ENCODE results near the gene PIMREG. TPM values are rescaled to one million over a fixed set of nuclear protein-coding genes. Genes with fewer than 3 reads are reported as not detected.

Gene PIMREG
- total and polyA plus RNA-seq, 4 donors = 0.35 to 3.0 (median 0.71) TPM

GRCh38 chr17:6456321-6456720, 12.1 kb downstream of the PIMREG start:
- no peak for ATAC-seq (ENCODE audit: insufficient read depth, low FRiP score)

GRCh38 chr17:6456914-6457687, 12.8 kb downstream of the PIMREG start:
- no peak overlapping the region for H3K27ac ChIP-seq (ENCODE audit: low read depth in 1 of 2, low read length in 1 of 2)
- H3K4me3 ChIP-seq = no peak overlapping the region
- TF ChIP-seq CTCF (IDR thresholded peaks at IDR 0.05; ENCODE audit: control extremely low read depth, extremely low read depth) = no peak
- no peak overlapping the region for H3K9ac ChIP-seq (ENCODE audit: insufficient read depth in 1 of 2, low read length in 2 of 2)
- no peaks in the 10 kb centered on the region for H3K9me3 ChIP-seq (ENCODE audit: control insufficient read depth in 4 of 4, insufficient read depth in 3 of 4, low read length in 3 of 4)
- H3K4me1 ChIP-seq (ENCODE audit: control insufficient read depth in 5 of 5, insufficient read depth in 5 of 5, low read length in 5 of 5) = no peaks in the 10 kb centered on the region
- peaks cover 0 to 8% (median 0%) of the 10 kb centered on the region in 4 donors for H3K36me3 ChIP-seq (ENCODE audit: control insufficient read depth in 4 of 4, insufficient read depth in 4 of 4, low read length in 4 of 4)
- ATAC-seq (ENCODE audit: insufficient read depth, low FRiP score) = no peak
- H3K27me3 ChIP-seq (ENCODE audit: control insufficient read depth in 3 of 3, insufficient read depth in 3 of 3, low read length in 2 of 3) = no peaks in the 10 kb centered on the region
- WGBS, 2 donors = 84 to 86% methylated on average over 14 of the region's 14 CpGs
- DNase-seq = no peak

More at GRCh38 chr17:6456321-6456720, 12.1 kb downstream of the PIMREG start:
- no peaks in the 10 kb centered on the region for H3K4me1 ChIP-seq (ENCODE audit: control insufficient read depth in 5 of 5, insufficient read depth in 5 of 5, low read length in 5 of 5)
- peaks cover 0 to 6% (median 0%) of the 10 kb centered on the region in 4 donors for H3K36me3 ChIP-seq (ENCODE audit: control insufficient read depth in 4 of 4, insufficient read depth in 4 of 4, low read length in 4 of 4)
- H3K9me3 ChIP-seq (ENCODE audit: control insufficient read depth in 4 of 4, insufficient read depth in 3 of 4, low read length in 3 of 4) = no peaks in the 10 kb centered on the region
- H3K9ac ChIP-seq (ENCODE audit: insufficient read depth in 1 of 2, low read length in 2 of 2) = no peak overlapping the region
- no peak for DNase-seq
- WGBS, 2 donors = 89 to 92% methylated on average over 9 of the region's 9 CpGs
- H3K27me3 ChIP-seq (ENCODE audit: control insufficient read depth in 3 of 3, insufficient read depth in 3 of 3, low read length in 2 of 3) = no peaks in the 10 kb centered on the region
- no peak overlapping the region for H3K4me3 ChIP-seq
- TF ChIP-seq CTCF (IDR thresholded peaks at IDR 0.05; ENCODE audit: control extremely low read depth, extremely low read depth) = no peak
- H3K27ac ChIP-seq (ENCODE audit: low read depth in 1 of 2, low read length in 1 of 2) = no peak overlapping the region

GRCh38 chr17:6457688-6458459, 13.6 kb downstream of the PIMREG start:
- Histone ChIP-seq H3K27me3 (ENCODE audit: control insufficient read depth in 3 of 3, insufficient read depth in 3 of 3, low read length in 2 of 3) (no peaks in the 10 kb centered on the region), H3K4me3 (no peak overlapping the region), H3K9me3 (ENCODE audit: control insufficient read depth in 4 of 4, insufficient read depth in 3 of 4, low read length in 3 of 4) (no peaks in the 10 kb centered on the region), H3K9ac (ENCODE audit: insufficient read depth in 1 of 2, low read length in 2 of 2) (no peak overlapping the region), H3K27ac (ENCODE audit: low read depth in 1 of 2, low read length in 1 of 2) (no peak overlapping the region), H3K4me1 (ENCODE audit: control insufficient read depth in 5 of 5, insufficient read depth in 5 of 5, low read length in 5 of 5) (no peaks in the 10 kb centered on the region), H3K36me3 (ENCODE audit: control insufficient read depth in 4 of 4, insufficient read depth in 4 of 4, low read length in 4 of 4) (peaks cover 0 to 8% (median 0%) of the 10 kb centered on the region in 4 donors)
- DNase-seq (no peak), ATAC-seq (ENCODE audit: insufficient read depth, low FRiP score) (no peak)
- TF ChIP-seq CTCF (IDR thresholded peaks at IDR 0.05; ENCODE audit: control extremely low read depth, extremely low read depth) = no peak
- 83 to 86% methylated on average over 10 of the region's 10 CpGs for WGBS, 2 donors
